Right kidney (tissue), 1 donor: Measurements from ENCODE around the gene APCDD1L.

Source experiments
- DNase-seq: peaks from one replicate; pipeline ENCODE4 v3.0.0-alpha.2; 2016

The APCDD1L gene

DNA sequence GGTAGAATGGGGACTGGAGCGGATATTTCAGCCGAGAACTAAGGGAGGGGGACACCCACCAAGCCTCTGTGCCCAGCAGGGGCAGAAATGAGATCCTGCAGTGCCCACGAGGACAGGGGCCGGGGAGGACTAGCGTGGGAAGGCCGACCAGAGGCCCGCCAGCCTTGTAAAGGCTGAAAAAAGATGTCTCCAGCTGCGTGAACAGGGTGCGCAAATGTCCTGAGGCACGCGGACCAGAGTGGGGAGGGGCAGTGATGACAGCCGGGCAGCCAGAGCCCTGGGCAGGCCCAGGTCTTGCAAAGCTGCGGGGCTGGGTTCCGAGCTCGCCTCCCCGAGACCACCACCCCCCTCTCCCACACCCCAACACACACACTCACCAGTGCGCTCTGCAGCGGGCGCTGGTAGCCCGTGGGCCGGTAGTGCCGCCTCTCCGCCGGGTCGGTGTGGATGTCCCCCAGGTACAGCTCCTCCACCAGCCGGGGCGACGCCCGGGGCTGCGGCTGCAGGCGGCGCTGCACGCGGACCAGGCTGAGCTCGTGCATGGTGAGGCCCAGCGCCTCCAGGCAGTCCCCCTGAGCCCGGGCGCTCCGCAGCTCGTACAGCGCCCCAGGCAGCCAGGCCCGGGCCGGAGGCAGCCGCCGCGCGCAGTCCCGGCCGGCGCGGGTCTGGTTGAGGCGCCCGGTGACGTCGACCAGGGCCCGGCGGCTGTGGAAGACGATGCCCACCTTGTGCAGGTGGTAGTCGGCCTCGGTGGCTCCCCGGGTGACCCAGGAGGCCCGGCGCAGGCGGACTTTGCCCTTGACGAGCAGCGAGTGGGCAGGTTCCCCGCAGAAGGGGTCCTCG, 48.2 kb downstream of the APCDD1L start:
- no peak for DNase-seq

DNA sequence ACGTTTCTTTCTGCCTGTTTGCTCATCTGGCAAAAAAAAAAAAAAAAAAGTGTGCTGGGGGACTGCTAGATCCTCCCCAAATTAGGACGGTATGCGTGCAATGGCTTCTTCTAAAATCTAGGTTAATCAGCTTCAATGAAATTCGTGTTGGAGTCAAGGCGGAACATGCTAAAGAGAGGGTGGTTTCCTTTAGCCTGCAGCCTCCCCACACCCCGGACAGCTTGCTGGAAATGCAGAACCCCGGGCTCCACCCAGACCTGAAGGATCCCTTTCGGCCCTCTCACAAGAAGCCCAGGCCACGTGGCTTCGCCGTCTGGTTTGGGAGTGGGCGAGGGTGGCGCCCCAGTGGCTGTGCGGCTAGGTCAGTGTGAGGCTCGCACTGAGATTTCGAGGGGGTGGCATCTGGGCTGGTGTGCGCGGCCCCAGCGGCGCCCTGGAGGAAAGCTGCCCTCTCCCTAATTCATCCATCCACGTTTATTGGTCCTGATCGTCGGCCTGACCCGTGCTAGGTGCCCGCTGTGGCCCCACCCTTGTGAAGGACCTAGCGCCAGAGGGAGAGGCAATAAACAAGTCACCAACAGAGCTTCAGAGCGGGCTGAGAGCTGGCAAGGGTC, 49.0 kb downstream of the APCDD1L start:
- no peak for DNase-seq

DNA sequence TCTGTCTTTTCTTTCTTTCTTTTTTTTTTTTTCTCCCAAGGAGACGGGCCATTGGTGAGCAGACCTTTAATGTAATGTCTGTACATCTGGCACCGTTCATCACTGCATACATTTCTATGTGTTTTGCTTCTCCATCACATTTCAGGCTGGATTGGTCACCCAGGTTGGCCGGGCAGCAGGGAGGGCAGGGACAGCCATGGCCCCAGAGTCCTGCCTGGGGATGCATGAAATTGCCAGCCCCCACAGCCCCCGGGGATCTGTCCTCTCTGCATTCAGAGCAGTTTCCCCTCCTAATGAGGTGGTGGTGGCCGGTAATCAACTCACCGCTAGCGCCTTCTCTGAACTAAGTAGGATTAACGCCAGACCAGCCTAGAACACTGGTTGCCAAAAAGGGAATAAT, 50.4 kb downstream of the APCDD1L start:
- no peak for DNase-seq

DNA sequence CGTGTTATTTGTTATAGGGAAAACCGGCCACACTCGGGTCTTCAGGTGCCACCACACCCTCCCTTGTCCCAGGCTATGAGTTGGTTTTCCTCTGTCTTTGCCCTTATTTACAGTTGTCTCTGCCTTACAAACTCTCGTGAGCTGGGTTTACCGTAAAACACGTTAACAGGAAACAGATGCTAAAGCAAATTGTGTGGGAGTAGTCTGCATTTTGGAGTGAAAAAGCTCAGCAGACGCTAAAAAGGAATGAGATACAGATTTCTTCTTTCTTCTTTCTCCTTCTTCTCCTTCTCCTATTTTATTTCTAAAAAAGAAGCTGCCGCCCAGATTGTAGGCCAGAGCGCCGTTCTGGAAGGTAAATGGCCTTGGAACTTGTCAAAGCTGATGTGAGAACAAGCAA, 51.9 kb downstream of the APCDD1L start:
- DNase-seq = no peak

- no peak for DNase-seq
Observed at GRCh38 chr20:58461899-58462298, 53.3 kb downstream of the APCDD1L start.

GRCh38 chr20:58461104-58461503, 54.1 kb downstream of the APCDD1L start:
- DNase-seq = no peak

GRCh38 chr20:58459058-58459750, 56.0 kb downstream of the APCDD1L start:
- DNase-seq = no peak

DNA sequence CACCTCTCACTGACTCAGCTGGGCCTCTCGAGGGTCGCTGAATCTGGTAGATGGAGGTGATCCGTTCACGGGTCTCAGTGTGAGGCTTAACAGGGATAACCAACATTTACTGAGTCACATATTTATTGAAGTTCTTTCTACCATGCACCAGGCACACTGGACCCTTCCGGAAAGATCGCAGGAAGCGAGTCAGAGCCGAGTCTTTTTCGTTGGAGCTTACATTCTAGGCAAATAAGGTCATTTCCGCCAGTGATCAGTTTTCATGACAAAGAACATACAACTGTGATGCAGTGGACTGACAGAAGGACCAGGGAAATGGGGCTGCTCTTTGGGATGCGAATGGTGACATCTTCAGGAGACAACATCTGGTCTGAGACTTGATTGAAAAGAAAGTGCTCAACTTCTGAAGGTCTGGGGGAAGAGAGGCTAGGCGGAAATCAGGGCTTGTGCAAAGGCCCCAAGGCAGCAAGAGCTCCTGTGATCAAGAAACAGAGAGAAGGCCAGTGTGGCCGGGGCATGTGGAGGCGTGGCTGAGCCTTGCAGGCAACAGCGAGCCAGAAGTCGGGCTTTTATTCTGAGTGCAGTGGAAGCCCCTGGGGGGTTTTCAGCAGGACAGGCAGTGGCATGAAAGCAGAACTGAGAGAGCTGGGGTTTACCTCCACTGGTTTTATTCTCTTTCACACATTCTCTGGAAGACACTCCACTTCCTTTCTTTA, 56.7 kb downstream of the APCDD1L start:
- DNase-seq = no peak

- DNase-seq = no peak
Observed at GRCh38 chr20:58457083-58457695, 58.0 kb downstream of the APCDD1L start.

DNA sequence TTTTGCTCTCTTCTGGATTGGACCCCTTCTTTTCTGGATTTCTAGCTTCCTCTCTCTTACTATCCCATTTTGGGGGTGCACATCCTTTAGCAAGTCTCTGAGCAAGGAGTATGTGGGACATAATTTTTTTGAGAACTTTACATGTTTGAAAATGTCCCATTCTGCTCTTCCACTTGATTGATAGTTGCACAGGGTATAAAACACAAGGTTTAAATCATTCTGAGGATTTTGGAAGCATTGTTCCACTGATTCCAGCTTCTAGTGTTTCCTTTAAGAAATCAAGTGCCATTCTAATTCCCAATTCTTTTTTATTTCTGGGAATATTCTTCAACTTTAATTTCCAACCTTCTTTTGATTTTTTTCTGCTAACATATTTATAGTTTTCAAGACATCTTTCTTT, 60.7 kb downstream of the APCDD1L start:
- DNase-seq = no peak

GRCh38 chr20:58453391-58453790, 61.8 kb downstream of the APCDD1L start:
- no peak for DNase-seq

DNA sequence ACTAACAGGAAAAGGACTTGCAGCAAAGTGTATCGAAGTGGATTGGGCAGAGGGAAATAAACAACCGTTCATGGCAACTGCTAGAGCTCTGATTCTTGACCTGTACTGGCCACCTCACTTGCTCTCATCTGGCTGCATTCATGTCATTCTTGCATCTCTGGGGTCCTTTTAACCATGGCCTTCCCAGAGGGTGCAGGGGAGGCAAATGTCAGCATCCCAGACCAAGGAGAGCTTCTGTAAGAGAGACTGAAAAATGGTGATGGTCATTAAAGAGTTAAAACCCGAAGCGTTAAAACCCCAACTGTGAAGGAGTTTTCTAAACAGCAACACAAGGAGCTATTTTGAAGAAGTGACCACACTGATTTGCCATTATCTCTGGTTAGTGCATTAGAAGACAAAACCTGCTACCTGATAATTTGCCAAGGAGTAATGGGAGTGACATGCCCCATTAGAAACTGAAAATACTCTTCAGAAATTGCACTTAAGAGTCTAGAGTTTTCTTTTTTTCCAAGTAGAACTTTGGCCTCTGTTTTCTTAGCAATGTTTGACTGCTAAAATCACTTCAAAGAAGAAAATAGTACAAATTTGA, 62.4 kb downstream of the APCDD1L start:
- no peak for DNase-seq

- DNase-seq = no peak
Observed at GRCh38 chr20:58450254-58450653, 64.9 kb downstream of the APCDD1L start.

DNA sequence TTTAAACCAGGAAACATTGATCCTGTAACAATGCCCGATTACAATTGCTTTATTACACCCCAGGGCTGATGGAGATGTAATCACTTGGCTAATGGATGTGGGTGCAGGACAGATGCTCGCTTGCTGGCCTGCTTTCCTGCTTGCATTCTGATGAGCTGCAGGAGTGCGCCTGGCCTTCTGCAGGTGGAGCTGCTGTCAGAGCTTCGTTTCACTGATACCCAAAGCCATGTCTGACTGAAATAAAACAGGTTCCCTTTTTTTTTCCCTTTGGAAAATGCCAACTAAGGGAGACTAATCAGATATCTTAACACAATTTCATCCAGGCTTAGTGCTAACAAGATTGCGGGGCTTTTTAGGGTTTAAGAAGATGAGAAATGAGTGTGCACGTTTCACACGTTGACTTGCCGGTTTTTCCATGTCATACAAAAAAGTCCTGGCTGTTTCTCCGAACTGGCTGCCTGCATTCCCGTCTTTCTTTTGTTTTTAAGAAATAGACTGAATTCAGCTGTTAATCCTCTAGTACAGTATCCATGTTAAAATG, 65.4 kb downstream of the APCDD1L start:
- no peak for DNase-seq

GRCh38 chr20:58448958-58449357, 66.2 kb downstream of the APCDD1L start:
- DNase-seq = no peak

- DNase-seq = no peak
Observed at GRCh38 chr20:58447511-58448391, 67.4 kb downstream of the APCDD1L start.

DNA sequence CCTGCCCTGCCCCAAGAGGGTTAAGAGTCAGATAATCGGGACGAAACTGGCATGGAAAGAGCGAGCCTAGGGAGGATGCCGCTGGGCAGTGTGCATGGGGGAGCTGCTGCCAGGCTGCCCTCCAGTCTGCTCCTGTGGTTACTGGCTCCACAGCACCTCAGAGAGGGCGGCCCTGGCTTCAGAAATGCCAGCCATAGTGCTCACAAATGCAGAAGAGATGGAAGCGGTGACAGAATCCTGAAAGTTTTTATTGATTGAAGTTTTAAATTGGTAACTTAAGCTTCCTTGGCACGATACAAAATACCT, 68.3 kb downstream of the APCDD1L start:
- DNase-seq = no peak

DNA sequence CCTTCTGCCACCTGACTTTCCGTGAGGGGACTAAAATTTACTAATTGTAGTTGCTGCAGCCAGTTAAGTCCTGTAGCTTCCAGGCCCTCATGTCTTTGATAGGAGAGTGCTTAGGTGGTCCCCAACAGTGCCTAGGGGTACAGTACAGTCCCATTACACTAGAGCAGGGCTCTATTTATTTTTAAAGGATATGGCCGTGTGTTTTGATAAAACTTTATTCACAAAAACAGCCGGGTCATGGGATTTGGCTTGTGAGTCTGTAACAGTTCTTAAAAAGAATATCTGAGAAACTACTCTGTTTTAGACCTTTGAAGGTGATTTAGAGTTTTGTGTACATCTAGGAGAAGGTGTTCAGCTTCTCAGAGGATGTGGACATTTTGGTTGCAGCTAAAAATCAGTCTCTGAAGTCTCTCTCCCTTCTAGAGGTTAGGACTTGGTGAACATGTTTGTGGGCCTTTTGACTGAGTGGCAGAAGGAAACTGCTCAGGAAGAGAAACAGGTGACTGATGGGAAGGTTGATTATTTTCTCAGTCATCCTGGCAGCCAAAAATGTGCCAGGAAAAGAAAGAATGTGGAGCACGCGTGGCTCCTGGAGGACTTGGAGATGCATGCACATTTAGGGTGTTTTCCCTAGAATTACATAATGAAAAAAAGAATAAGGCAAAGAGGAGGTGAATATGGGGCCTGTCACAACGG, 68.8 kb downstream of the APCDD1L start:
- DNase-seq = no peak

DNA sequence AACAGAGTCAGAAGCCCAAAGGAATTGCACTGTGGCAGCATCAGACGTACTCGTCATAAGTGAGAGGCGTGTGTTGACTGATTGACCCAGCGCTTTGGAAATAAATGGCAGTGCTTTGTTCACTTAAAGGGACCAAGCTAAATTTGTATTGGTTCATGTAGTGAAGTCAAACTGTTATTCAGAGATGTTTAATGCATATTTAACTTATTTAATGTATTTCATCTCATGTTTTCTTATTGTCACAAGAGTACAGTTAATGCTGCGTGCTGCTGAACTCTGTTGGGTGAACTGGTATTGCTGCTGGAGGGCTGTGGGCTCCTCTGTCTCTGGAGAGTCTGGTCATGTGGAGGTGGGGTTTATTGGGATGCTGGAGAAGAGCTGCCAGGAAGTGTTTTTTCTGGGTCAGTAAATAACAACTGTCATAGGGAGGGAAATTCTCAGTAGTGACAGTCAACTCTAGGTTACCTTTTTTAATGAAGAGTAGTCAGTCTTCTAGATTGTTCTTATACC, 70.4 kb downstream of the APCDD1L start:
- DNase-seq = no peak

DNA sequence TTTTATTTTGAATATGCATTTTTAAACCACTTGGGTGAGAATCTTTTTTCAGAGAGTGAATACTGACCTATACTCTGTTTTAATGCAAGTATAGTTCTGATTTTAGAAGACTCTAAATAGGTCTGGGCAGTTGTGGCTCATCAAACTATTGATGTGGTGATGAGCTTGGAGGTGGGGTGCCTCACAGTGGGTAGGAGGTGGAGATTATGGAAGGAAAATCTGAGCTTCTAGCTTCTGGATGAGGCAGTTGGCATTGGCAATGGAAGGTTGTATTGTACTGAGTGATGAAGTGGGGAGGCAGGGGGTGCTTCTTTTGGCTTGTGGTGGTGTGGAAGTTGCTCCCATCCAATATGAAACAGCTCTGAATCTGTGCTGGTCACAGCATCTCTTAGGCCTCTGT, 73.5 kb downstream of the APCDD1L start:
- DNase-seq = no peak
